ENCODE measurements around the gene PKD2L2.
"Not testable (repeated sequence)": the region's sequence is repeated elsewhere in the genome, so short reads cannot be mapped to it uniquely, and the experiment has no call there.

Gene PKD2L2

DNA sequence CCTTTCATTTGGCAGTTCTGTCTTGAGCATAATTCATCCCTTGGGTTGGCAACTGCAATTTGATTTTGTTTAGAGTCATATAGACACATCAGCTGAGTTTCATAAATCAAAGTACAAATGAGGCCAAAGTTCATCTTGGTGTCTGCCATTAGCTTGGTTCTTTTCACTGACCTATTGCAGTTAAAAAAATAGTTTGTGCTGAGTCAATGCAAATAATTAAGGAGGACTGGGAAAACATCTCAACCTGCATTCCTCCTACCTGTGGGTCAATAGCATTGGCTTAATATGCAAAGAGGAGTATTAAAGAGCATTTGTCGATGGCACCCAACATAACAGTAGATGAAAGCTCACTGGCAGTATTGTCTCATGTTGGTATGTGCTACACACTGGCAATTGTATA, 1.6 kb downstream of the PKD2L2 start:
- no peak for DNase-seq

- DNase-seq: no peak
These were observed 2.6 kb downstream of the PKD2L2 start for GRCh38 chr5:137891849-137892248.

DNA sequence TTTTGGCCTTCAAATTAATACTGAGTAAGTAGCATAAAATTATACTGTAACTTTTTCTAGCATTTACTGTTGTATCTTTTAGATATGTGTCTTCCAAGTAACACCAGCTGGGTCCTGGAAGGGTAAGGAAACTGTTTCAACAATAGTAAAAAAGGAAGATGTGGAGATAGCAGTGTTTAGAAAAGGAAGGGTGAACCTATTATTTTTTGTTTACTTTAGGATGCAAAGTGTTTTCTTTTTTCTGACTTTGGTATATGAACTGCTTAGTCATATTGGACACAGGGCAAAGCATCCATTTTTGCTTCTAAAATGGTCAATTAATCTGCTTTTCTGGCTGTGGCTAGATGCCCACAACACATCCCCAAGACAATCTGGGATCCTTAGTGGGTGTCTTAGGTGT, 5.3 kb downstream of the PKD2L2 start:
- DNase-seq: no peak

DNA sequence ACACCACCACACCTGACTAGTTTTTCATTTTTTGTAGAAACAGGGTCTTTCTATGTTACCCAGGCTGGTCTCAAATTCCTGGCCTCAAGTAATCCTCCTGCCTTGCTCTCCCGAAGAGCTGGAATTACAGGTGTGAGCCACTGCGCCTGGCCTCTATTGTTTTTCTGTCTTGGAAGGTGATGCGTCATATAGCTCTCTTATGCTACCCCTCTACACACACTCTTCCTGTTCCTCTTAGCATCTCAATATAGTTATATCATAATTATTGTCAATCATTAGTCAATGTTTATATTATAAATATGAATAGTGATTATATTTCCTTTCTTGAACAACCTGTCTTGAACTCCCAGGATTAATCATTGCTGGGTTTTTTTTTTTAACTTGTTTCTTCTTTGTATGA, 7.3 kb downstream of the PKD2L2 start:
- no peak for DNase-seq

DNA sequence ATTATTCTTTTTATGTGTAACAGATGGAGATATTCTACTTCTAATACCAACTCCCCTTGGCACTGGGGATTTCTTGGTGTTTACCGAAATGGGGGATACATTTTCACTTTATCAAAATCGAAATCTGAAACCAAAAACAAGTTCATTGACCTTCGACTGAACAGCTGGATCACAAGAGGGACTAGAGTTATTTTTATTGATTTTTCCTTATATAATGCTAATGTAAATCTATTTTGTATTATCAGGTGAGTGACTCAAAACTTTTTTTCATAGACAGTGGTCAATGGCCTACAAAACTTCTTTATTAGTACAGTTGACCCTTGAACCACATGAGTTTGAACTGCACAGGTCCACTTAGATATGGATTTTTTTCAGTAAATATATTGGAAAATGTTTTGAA, 10.2 kb downstream of the PKD2L2 start:
- DNase-seq: no peak

GRCh38 chr5:137901011-137901817, 12.0 kb downstream of the PKD2L2 start:
- DNase-seq: no peak

DNA sequence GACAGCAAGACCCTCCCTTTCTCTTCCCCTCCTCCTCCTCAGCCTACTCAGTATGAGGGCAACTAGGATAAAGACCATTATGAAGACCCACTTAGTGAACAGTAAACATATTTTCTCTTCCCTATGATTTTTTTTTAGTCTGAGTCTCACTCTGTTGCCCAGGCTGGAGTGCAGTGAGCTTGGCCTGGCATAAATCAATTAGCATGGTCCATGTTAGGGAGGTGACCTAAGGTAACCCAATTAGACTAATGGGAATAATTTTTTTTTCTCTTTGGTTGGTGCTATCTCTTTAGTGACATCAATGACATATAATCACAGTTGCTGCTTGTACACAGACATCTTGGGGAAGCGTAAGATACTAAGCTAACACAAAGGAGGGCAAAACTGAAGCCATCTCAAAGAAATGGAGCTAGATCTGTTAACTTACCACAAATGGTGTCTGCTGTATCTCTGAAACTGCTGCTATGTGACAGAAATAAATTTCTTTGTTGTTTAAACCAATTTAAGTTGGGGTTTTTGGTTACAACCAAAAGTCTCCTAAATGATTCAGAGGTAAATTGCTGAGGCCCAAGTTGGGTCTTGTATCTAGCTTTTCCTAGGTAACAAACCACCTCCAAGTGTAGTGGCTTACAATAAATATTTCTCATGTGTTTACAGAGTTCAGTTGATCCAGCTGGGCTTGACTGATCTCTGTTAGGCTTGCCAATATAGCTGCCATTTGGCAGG, 13.3 kb downstream of the PKD2L2 start:
- DNase-seq: no peak

DNA sequence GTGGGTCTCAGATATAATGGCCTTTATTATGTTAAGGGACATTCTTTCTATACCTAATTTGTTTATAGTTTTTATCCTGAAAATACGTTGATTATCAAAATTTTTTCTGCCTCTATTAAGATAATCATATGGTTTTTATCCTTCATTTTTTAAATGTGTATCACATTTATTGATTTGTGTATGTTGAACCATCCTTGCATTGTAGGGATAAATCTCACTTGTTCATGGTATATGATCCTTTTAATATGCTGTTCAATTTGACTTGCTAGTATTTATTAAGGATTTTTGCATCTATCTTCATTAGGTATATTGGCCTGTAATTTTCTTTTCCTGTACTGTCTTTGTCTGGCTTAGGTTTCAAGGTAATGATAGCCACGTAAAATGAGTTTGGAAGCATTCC, 25.5 kb downstream of the PKD2L2 start:
- DNase-seq: no peak

DNA sequence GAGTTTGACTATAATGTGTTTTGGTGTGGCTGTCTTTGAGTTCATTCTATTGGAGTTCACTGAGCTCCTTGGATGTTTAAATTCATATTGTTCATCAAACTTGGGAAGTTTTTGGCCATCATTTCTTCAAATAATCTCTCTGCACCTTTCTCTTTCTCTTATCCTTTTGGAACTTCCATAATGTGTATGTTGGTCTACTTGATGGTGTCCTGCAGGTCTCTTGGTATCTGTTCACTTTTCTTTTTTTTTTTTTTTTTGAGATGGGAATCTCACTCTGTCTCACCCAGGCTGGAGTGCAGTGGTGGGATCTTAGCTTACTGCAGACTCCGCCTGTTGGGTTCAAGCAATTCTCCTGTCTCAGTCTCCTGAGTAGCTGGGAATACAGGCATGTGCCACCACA, 27.7 kb downstream of the PKD2L2 start:
- DNase-seq: no peak

- DNase-seq: no peak
These were observed 32.7 kb downstream of the PKD2L2 start for GRCh38 chr5:137921931-137922330.

GRCh38 chr5:137923856-137924255, 34.6 kb downstream of the PKD2L2 start:
- DNase-seq: no peak

DNA sequence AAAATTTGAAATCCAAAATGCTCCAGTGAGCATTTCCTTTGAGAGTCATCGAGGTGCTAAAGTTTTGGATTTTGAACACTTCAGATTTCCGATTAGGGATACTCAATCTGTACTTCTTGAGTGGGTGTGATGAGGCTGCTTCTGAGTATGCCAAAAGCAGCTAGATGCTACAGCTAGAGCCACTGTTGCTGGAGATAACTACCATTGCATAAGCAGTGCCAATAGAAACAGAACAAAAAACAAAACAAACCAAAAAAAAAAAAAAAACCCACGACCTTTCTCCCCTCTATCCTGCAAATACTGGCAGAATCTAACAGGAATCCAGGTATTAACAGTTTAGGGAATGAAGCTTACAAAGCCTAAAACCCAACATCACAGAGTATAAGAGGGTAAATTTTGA, 43.5 kb downstream of the PKD2L2 start:
- no peak for DNase-seq

DNA sequence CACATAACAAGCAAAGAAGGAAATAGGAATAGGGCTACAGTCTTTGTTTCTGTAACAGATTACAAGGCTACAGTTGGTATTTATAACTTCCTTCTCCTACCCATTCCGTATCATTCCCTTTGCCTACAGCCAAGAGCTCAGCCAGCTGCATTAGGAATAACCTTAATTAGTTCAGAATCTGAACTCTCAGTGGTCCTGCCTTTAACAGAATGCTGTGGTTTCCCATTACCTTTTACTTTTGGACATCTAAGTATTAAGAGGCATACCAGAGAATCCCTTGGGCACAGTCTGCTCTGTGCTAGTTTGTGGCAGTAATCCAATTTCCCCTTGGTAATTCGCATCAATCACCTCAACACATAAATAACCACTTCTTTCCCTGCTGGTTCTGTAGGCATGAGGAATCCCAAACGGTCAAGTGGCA, 44.2 kb downstream of the PKD2L2 start:
- no peak for DNase-seq

DNA sequence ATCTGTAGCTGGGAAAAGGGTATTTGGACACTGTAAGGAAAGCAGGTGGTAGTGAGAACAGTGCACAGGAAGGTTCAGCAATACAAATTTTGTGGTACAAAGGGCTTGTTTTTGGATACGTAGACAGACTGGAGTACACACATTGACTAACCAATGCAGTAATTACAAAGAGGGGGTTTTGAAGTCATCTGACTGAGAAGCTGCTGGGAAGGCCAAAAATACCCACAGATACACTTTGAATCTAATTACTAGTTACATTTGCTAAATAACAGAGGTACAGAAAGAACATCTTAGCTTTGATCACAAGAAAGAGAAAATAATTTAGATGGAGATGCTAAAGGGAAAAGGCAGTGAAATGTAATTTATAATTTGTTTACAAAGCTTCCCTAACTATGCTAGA, 45.9 kb downstream of the PKD2L2 start:
- DNase-seq: no peak

GRCh38 chr5:137935694-137936093, 46.4 kb downstream of the PKD2L2 start:
- DNase-seq: no peak

GRCh38 chr5:137937994-137938750, 48.9 kb downstream of the PKD2L2 start:
- no peak for DNase-seq

DNA sequence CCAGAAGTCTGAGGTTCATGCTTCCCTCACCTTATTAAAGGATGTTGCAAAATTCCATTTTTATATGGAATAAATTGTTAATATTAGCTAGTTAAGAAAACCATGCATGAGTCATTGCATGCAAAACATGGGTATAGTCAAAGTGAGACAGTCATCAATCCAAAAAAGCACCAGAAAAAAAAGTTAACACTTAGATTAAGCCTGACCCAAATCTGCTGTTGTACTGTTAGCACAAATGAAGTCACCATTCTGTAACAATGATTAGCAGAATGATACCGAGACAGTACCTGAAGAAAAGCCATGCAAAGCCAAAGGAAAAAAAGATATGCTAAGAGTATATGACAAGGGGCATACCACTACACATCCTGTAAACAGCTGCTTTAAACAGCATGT, 49.5 kb downstream of the PKD2L2 start:
- DNase-seq: no peak

DNA sequence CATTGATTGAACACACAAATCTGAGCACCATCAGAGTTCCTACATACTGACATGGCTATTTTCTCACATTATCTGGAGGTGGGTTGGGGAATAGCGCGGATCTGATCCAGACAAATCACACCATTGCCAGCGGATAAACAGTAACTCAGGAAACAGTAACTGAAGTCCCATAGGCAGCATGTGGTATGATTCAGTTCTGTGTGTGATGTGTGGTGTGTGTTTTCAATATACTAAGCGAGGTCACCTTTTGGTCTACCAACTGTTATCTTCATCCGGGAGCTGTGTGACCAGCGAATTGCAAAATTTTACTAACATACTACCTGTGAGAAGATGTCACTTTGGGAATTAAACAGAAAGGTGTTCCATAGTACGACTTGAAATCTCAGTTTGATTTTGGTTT, 50.1 kb downstream of the PKD2L2 start:
- no peak for DNase-seq

DNA sequence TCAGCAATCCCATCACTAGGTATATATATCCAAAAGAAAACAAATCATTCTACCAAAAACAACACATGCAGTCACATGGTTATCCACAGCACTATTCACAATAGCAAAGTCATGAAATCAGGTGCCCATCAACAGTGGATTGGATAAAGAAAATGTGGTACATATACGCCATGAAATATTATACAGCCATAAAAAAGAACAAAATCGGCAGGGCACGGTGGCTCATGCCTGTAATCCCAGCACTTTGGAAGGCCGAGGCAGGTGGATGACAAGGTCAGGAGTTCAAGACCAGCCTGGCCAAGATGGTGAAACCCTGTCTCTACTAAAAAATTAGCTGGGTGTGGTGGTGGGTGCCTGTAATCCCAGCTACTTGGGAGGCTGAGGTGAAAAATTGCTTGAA, 55.0 kb downstream of the PKD2L2 start:
- not testable (repeated sequence) for DNase-seq

- no peak for DNase-seq
These were observed 56.6 kb downstream of the PKD2L2 start for GRCh38 chr5:137945825-137946224.

DNA sequence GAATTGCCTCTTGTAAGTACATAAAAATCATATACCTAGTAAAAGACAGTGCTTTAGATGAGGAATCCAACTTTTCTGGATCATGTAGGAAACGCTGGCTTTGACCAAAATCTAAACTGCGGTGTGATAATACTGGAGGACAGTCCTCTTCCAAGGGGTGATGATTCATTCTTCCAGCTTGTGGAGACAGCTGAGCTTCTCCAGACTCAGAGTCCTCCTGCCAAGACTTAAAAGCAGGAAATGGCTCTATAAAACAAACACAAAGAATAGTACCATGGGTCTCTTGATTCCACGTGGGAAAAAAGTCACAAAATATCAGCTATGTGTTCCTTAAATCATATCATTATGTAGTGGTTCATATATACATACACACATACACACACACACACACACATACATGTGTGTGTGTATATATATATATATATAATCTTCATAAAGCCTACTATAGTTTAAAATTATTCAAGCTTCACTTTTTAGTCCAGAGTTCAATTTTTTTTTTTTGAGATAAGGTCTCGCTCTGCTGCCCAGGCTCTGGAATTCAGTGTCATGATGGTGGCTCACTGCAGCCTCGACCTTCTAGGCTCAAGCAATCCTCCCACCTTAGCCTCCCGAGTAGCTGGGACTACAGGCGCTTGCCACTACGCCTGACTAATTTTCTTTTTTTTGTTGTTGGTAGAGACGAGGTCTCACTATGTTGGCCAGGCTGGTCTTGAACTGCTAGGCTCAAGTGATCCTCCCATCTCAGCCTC, 65.0 kb downstream of the PKD2L2 start:
- no peak for DNase-seq

DNA sequence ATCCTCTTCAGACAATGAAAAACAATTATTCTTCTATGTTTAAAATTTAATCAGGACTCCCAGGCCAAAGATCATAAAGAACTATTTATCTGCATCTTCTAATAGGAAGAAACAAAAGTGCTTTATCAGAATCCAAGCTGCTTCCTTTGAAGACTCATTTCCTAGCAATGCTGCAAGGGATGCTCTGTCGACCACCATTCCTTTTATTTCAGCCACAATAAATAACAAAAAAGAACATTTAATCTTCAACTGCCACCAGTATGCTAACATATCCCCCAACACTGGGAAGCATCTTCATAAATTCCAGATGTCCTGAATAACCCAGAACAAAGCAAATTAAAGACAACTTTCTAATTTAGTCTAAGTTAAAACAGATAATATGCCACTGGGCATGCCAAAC, 68.7 kb downstream of the PKD2L2 start:
- DNase-seq: no peak

- DNase-seq: no peak
These were observed 70.2 kb downstream of the PKD2L2 start for GRCh38 chr5:137959488-137959887.
